Activated naive CD4-positive, alpha-beta T cell treated with anti-CD3 and anti-CD28 coated beads, Interleukin-2, amount 50 U/mL, for 24 hours (primary cell): Measurements from ENCODE around the gene CTR9.
A peak's percentile ranks its signal among the peaks of the same experiment; 100 is the strongest.

ENCODE experiments used
- H3K27ac Mint-ChIP-seq: one replicate; pipeline ENCODE4 v1.8.0; 2021; ENCODE audit warnings: mild to moderate bottlenecking, mixed read lengths
- H3K27me3 Mint-ChIP-seq: one replicate; pipeline ENCODE4 v1.8.0; 2021; ENCODE audit warnings: mixed read lengths
- H3K36me3 Mint-ChIP-seq: one replicate; pipeline ENCODE4 v1.8.0; 2021; ENCODE audit warnings: mixed read lengths
- H3K4me1 Mint-ChIP-seq: one replicate; pipeline ENCODE4 v1.8.0; 2021; ENCODE audit warnings: mixed read lengths
- H3K4me3 Mint-ChIP-seq: one replicate; pipeline ENCODE4 v1.8.0; 2021; ENCODE audit warnings: mild to moderate bottlenecking, mixed read lengths
- H3K9me3 Mint-ChIP-seq: one replicate; pipeline ENCODE4 v1.8.0; 2021; ENCODE audit warnings: mixed read lengths

CTR9 gene

DNA sequence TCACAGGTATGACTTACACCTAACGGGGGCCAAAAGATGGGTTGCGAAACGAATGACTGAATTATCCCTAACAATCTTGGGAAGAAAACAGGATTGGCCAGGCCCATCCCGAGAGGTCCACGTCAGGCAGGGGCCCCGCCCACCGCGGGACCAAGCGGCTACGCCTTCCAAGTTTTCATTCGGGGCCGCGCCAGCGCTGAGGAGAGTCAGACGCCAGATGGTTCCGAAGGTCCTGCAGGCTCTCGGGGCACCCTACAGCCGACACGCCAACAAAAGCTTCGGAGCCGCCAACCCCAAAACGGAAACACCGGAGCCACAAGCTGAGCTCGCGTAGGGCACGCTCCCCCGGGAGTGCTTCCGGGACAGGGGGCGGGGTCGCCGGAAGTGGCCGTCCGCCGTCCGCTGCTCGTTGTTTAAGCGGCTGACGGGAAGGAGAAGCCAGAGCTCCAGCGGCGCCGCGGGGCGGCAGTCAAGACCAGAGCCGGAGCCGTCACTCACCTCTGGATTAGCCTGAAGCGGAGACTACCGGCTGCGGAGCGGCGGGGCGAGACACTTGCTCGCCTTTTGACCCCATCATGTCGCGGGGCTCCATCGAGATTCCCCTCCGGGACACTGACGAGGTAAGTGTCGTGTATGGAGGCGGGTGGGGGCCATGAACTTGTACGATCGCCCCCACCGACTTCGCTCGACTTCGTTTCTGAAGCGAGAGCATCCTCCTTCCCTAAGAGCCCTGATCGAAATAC lies at the start of gene CTR9:
Gene CTR9, plus strand, starts transcription at position 409 of the 743 bp plus-strand sequence. Its CDS starts 167 bp downstream, at position 576.
- no peaks in the 10 kb centered on the region for H3K9me3 Mint-ChIP-seq
- peaks cover 29% of the 10 kb centered on the region for H3K4me1 Mint-ChIP-seq
- no peaks in the 10 kb centered on the region for H3K27me3 Mint-ChIP-seq
- peaks cover 8% of the 10 kb centered on the region for H3K36me3 Mint-ChIP-seq
- H3K27ac Mint-ChIP-seq, result peak within 1 kb of the TSS; percentile 89
- peak within 1 kb of the TSS; percentile 96 for H3K4me3 Mint-ChIP-seq

DNA sequence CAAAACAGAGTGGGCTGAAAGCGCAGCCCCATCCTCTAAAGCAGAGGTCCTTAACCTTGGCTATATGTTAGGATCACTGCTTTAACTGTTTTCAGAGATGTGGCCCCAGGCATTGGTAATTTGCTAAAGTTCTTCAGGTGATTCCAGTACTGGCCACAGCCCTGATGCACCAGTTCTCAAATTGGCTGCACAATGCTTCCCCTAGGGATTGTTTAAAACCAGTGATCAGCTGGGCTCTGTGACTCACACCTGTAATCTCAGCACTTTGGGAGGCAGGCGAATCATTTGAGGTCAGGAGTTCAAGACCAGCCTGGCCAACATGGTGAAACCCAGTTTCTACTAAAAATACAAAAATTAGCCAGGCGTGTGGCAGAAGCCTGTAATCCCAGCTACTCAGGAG lies 49.1 kb upstream of the CTR9 start:
- H3K4me3 Mint-ChIP-seq, result no peak overlapping the region
- H3K4me1 Mint-ChIP-seq, result no peaks in the 10 kb centered on the region
- H3K36me3 Mint-ChIP-seq, result no peaks in the 10 kb centered on the region
- no peak overlapping the region for H3K27ac Mint-ChIP-seq
- H3K9me3 Mint-ChIP-seq, result no peaks in the 10 kb centered on the region
- H3K27me3 Mint-ChIP-seq, result no peaks in the 10 kb centered on the region

DNA sequence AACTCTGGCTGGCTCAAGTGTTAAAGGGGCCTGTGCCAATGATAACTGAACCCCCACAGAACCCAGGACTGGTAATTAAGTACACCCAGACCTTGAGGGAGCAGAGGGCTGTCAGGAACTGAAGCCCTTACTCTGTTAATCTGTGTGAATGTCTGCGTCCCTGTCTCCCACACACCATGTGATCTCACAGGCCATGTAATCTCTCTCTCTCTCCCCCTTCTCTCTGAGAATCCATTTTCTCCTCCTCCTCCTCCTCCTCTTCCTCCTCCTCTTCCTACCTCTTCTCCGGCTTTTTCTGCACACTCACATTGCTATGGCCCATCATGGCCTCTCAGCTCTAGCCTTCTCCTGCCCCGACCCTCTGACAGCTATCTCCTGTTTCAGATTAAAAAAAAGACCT lies 42.9 kb upstream of the CTR9 start:
- Mint-ChIP-seq H3K4me3 (no peak overlapping the region), H3K4me1 (no peaks in the 10 kb centered on the region), H3K36me3 (no peaks in the 10 kb centered on the region), H3K27ac (no peak overlapping the region), H3K27me3 (no peaks in the 10 kb centered on the region), H3K9me3 (no peaks in the 10 kb centered on the region)

DNA sequence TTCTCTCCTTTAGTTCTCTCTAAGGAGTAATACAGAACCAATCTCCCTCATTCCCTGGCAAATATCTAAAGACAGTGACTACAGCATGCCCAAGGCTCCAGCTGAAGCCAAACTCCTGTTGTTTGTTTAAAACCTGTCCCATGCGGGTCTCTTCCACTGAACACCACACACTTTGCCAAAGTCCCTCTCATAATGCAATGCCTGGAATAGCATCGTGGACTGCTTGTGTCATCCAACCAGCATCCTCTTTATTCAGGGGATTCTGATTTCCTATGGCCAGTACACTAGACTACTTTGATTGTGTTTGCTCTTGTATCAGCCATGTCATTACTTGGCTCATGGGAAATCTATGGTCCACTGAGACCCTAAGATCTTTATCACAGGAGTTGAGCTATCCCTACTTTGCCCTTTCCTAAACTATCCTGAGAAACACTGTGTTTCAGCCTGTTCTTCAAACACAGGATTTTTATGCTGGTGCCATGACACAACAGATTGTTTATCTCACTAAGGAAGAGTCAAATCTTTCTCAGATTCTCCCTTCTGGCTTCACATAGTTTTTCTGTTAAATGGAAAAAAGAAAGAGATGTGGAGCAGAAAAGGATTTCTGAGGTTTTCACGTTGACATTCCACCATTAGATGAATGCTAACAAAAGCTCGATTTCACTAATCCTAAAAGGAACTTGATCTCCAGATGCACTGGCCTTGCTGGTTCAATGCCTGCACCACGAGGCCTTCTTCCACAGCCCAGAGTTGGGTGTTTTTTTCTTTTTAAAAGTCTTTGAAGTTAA lies 41.6 kb upstream of the CTR9 start:
- Mint-ChIP-seq H3K27ac (no peak overlapping the region), H3K4me3 (no peak overlapping the region), H3K4me1 (no peaks in the 10 kb centered on the region), H3K36me3 (no peaks in the 10 kb centered on the region), H3K9me3 (no peaks in the 10 kb centered on the region), H3K27me3 (no peaks in the 10 kb centered on the region)

DNA sequence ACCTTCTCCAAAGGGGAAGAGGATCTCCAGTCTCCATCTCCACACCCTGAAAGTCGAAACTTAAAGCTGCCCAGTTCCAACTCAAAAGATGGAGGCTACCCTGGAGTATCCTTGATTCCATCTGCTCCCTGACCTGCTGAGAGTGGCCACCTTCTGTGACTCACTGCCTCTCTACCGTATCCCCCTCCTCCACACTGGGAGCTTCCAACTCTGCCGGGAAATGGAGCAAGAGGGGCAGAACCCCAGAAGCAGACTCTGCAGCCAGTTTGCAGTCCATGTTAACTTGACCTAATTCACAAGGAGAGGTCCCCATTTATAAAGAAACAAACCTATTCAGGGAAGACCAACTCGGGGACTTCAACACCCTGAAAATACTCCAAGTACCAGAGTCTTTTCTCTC lies 35.5 kb upstream of the CTR9 start:
- H3K27ac Mint-ChIP-seq, result no peak overlapping the region
- no peaks in the 10 kb centered on the region for H3K9me3 Mint-ChIP-seq
- no peaks in the 10 kb centered on the region for H3K4me1 Mint-ChIP-seq
- no peaks in the 10 kb centered on the region for H3K27me3 Mint-ChIP-seq
- H3K36me3 Mint-ChIP-seq, result no peaks in the 10 kb centered on the region
- no peak overlapping the region for H3K4me3 Mint-ChIP-seq

DNA sequence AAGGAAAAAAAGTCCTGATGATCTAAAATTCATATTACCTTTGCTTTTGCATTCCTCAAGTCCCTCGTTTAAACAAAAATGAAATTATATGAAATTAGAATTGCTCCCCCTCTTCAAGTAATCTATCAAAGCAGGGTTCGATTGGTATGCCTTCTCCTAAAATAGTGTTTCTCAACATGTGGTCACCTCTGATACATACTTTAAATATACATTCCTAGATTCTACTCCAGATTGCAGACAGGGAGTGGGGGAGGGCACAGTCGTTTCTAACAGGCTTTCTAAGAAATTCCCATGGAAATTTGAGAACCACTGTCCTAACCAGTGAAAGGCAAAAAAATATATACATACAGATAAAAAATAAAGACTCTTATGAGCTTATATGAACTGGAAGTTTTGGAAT lies 34.9 kb upstream of the CTR9 start:
- H3K36me3 Mint-ChIP-seq, result no peaks in the 10 kb centered on the region
- H3K4me3 Mint-ChIP-seq, result no peak overlapping the region
- H3K4me1 Mint-ChIP-seq, result no peaks in the 10 kb centered on the region
- H3K9me3 Mint-ChIP-seq, result no peaks in the 10 kb centered on the region
- no peaks in the 10 kb centered on the region for H3K27me3 Mint-ChIP-seq
- H3K27ac Mint-ChIP-seq, result no peak overlapping the region

DNA sequence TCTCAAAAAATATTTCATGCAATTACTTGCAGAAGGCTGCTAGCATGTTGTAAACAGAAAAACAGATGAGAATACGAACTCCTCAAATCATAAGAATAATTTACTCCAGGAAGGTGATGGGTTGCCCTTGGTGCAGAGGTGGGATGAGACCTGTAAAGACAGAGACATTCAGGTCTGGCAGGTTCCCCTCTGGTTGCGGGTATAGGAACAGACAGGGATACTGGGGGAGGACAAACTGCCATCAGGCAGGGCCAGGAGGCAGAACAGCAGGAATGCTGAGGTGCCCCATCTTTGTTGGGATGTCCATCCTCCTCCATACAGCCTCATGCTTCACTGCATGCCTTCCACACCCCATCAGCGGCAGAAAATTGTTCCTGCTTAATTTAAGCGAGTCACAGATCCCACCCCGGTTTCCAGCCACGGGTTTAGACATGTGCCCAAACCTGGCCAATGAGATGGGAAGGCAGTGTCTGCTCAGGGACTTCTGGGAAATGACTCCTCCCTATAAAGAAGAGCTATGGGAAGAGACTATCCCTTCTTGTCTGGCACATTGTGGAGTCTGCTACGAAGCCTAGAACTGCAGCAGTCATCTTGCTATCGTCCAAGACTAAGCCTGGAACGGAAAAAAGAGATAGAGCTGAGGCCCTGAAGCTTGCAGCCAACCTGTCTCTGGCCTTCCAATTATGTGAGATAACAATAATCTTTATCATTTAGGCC lies 34.3 kb upstream of the CTR9 start:
- H3K9me3 Mint-ChIP-seq, result no peaks in the 10 kb centered on the region
- H3K36me3 Mint-ChIP-seq, result no peaks in the 10 kb centered on the region
- no peak overlapping the region for H3K4me3 Mint-ChIP-seq
- H3K27ac Mint-ChIP-seq, result no peak overlapping the region
- no peaks in the 10 kb centered on the region for H3K27me3 Mint-ChIP-seq
- H3K4me1 Mint-ChIP-seq, result no peaks in the 10 kb centered on the region

DNA sequence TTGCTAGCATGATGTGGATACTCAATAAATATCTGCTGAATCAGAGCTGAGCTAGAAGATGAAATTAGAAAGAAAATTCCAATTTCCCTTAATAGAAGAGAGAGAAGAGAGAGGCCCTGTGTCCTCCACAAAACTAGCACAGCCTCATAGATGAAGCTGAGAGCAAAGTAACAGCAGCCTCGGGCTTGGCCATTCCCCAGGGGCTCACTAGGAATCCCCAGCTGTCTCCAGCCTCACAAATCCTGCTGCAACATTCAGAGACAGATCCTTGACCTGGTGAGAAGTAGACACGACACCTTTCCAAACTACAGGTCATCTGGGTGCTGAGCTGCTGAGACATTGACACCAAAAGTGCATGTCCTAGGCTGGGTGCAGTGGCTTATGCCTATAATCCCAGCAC lies 31.4 kb upstream of the CTR9 start:
- no peaks in the 10 kb centered on the region for H3K4me1 Mint-ChIP-seq
- no peak overlapping the region for H3K4me3 Mint-ChIP-seq
- H3K27ac Mint-ChIP-seq, result no peak overlapping the region
- no peaks in the 10 kb centered on the region for H3K36me3 Mint-ChIP-seq
- no peaks in the 10 kb centered on the region for H3K27me3 Mint-ChIP-seq
- no peaks in the 10 kb centered on the region for H3K9me3 Mint-ChIP-seq

DNA sequence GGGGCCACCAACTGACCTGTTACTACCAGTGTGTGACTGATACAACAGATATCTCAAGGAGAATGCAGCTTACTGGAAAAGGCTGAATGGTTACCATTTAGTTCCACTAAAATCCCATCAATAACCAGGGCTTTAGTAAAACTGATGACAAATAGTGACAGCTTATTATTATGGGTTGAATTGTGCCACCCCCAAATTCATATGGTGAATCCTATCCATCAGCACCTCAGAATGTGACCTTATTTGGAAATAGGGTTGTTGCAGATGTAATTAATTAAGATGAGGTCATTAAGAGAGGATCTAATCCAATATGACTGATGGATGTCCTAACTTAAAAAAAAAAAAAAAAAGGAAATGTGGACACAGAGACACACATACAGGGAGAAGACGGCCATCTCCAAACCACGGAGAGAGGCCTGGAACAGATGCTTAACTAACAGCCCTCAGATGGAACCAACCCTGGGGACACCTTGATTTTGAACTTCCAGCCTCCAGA lies 30.1 kb upstream of the CTR9 start:
- Mint-ChIP-seq H3K4me1 (peaks cover 9% of the 10 kb centered on the region), H3K4me3 (no peak overlapping the region), H3K36me3 (no peaks in the 10 kb centered on the region), H3K27ac (no peak overlapping the region), H3K27me3 (no peaks in the 10 kb centered on the region), H3K9me3 (no peaks in the 10 kb centered on the region)

DNA sequence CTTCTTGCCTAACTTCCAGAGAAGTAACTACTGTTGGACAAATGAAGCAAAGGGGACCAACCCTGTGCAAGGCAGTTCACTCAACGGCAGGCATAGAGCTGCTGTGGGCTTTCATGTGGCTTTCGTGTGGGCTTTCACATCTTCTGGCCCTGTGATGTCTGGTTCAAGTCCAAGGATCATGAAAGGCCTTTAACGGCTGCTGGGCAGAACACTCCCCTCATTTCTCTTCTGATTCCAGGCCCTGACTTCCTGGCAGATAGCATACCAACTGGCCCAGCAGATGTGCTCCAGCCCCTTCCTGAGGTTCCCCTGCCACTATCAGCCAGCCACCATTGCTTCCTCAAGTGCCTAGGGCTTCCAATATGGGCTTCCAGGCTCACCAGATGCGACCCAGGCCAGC lies 28.7 kb upstream of the CTR9 start:
- H3K27ac Mint-ChIP-seq, result no peak overlapping the region

DNA sequence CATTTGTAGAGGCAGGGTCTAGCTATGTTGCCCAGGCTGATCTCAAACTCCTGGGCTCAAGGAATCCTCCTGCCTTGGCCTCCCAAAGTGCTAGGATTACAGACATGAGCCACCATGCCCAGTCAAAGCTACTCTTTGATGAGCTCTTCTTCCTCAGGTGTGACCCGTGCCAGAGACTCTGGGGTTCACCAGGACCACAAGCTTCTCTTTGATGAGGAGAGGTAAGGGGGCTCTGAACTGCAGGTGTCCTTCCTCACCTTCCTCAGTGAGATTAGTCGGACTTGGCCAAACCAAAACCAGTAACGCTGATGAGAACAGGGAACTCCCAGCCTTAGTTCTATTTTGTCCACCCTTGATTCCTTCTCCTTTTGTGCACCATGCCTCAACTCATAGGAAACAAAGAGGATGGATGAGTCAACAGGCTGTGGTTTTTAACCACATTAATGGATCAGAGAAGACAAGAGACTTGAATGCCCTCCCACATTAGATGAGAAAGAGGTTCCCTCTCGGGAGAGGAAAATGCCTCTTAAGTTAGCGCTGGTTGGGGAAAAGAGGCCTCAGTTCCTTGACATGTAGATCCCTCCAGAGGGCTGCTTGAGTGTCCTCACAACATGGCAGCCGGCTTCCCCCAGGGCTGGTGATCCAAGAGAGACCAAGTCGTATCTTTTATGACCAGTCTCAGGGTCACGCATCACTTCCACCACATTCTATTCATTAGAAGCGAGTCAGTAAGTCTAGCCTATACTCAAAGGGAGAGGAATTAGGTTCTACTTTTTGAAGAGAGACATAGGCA lies 25.7 kb upstream of the CTR9 start:
- peaks cover 2% of the 10 kb centered on the region for H3K27me3 Mint-ChIP-seq
- H3K9me3 Mint-ChIP-seq, result no peaks in the 10 kb centered on the region
- H3K36me3 Mint-ChIP-seq, result no peaks in the 10 kb centered on the region
- peaks cover 15% of the 10 kb centered on the region for H3K4me1 Mint-ChIP-seq
- peak overlapping the region; percentile 23 for H3K4me3 Mint-ChIP-seq
- H3K27ac Mint-ChIP-seq, result peak overlapping the region; percentile 62

More for the DNA sequence above, 28.7 kb upstream of the CTR9 start:
- H3K9me3 Mint-ChIP-seq, result no peaks in the 10 kb centered on the region
- H3K4me1 Mint-ChIP-seq, result peaks cover 15% of the 10 kb centered on the region
- H3K27me3 Mint-ChIP-seq, result no peaks in the 10 kb centered on the region
- no peak overlapping the region for H3K4me3 Mint-ChIP-seq
- no peaks in the 10 kb centered on the region for H3K36me3 Mint-ChIP-seq

DNA sequence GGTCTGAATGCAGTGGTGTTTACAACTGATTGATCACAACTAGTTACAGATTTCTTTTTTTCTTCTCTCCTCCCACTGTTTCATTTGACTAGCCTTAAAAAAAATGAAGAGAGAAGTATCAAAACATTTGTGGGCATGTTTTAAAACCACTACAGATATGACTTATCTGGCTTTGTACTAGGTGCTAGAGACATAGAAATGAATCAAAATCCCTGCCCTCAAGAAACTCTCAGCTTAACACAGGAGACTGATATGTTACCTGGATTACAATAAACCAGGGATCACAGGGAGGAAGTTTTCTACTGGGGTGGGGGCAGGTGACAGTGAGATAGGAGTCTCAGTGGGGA lies 25.2 kb upstream of the CTR9 start:
- peaks cover 2% of the 10 kb centered on the region for H3K27me3 Mint-ChIP-seq
- peaks cover 15% of the 10 kb centered on the region for H3K4me1 Mint-ChIP-seq
- peak overlapping the region; percentile 3 for H3K4me3 Mint-ChIP-seq
- no peak overlapping the region for H3K27ac Mint-ChIP-seq
- no peaks in the 10 kb centered on the region for H3K36me3 Mint-ChIP-seq
- no peaks in the 10 kb centered on the region for H3K9me3 Mint-ChIP-seq

DNA sequence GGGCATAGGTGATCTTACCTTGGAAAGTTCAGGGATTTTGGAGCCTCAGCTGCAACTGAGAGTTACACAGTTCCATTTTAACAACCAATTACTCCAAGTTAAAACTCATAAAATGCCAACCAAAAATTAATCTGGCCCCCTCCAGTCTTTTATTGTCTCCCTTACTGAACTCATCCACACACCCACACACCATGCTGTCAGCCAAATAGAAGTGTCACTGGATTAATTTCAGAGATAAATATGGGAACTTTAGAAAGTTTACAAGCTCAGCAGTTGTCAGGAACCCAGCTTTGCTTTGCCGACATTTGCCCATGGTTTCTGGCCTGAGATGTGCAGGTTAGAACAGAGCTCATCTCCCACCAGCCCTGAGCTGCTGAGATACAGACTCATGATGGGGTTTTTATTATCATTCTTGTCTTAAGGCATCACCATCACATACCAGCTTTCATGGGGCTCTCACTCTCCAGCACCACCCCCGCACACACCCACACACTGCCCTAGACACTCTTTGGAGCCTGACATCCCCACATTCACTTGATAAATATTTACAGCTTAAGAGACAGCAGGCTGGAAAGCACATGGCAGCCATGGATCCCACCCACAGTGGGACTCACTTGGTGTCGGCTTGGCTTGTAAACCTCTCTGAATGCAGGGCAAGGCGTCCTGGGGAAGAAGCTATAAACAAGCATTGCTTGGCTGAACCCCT lies 23.7 kb upstream of the CTR9 start:
- Mint-ChIP-seq H3K27me3 (peaks cover 4% of the 10 kb centered on the region), H3K36me3 (no peaks in the 10 kb centered on the region), H3K9me3 (no peaks in the 10 kb centered on the region), H3K27ac (peak overlapping the region; percentile 70), H3K4me3 (no peak overlapping the region), H3K4me1 (peaks cover 15% of the 10 kb centered on the region)

DNA sequence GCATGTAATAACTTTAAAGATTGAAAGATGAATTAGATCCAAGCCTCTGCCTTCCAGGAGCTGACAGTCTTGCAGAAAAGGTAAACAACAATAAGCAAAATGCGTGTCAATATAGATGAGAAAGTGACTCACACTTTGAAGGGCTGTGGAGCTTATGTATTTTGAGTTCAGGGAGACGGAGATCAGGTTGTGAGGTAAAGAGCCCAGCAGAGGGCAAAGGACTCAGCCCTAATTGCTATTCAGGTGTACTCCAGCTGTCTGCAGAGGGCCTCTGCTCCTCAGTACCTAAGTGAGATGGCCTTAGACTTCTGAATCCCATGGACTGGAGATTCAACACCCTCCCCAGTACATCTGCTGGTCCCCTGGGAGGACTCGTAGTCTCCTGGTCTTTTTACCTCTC lies 22.9 kb upstream of the CTR9 start:
- Mint-ChIP-seq H3K36me3 (no peaks in the 10 kb centered on the region), H3K4me3 (no peak overlapping the region), H3K27me3 (peaks cover 4% of the 10 kb centered on the region), H3K27ac (no peak overlapping the region), H3K9me3 (no peaks in the 10 kb centered on the region), H3K4me1 (peaks cover 15% of the 10 kb centered on the region)
